HFF-Myc (cell line): ENCODE data around the gene DRGX.

Source experiments
- DNase-seq: peaks from one replicate; pipeline ENCODE4 v3.0.0-alpha.2; 2011; ENCODE audit warnings: low read depth; ENCODE audit errors: extremely low read depth
- H3K4me3 ChIP-seq: replicated peaks from 2 replicates; pipeline ENCODE4 v1.5.1; 2011; ENCODE audit warnings: low read depth, mild to moderate bottlenecking, control low read depth, low read length
- CTCF ChIP-seq: IDR thresholded peaks from 2 replicates; pipeline ENCODE4 v1.5.1; 2012; ENCODE audit warnings: mild to moderate bottlenecking, low read depth, low read length, control low read depth; ENCODE audit errors: missing control alignments

DRGX gene

GRCh38 chr10:49367600-49367999, 28.3 kb downstream of the DRGX start:
- DNase-seq: no peak
- no peak for TF ChIP-seq CTCF
- no peak overlapping the region for H3K4me3 ChIP-seq

GRCh38 chr10:49366460-49366859, 29.4 kb downstream of the DRGX start:
- TF ChIP-seq CTCF: no peak
- H3K4me3 ChIP-seq: no peak overlapping the region
- no peak for DNase-seq

GRCh38 chr10:49365675-49366415, 30.0 kb downstream of the DRGX start:
- no peak for DNase-seq
- H3K4me3 ChIP-seq: no peak overlapping the region
- no peak for TF ChIP-seq CTCF

DNA sequence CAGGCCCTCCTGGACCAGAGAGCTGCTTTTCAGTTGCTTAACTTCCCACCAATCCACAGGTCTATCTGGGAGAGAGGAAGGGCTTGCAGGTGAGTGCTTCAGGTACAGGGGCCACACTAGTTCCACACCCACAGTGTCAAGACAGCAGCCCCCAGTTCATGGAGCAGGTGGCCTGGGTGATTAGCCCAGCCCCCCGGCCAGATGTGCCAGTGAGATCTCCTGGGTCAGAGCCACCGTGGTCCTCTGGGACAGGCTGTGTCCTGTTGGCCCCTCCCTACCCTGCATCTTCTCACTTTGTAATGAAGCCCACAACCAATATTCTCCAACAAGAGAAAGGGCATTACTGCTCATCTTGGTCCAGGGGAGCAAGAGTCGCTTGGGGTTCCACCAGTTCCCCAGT, 30.6 kb downstream of the DRGX start:
- TF ChIP-seq CTCF: no peak
- no peak for DNase-seq
- H3K4me3 ChIP-seq: no peak overlapping the region

- no peak for DNase-seq
- no peak for TF ChIP-seq CTCF
Observed at GRCh38 chr10:49364747-49365146, 31.1 kb downstream of the DRGX start.

DNA sequence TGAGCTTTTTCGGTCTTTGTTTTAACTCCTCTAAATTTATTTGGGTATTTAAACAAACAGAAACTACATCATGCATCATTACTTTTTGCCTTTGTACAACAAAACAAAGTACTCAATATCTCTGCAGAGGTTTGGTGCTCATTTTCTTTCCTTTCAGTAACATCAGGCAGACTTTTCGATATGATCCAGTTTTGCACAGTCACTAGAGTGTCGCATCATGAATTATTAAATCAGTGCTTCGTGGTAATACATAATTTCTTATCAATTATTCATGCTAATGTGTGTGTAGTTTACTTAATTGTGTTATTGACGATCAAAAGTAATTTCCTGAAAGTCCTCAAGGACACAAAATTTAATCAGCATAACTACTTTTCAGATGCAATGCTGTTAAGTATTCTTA, 31.8 kb downstream of the DRGX start:
- no peak for DNase-seq
- TF ChIP-seq CTCF: no peak
- H3K4me3 ChIP-seq: no peak overlapping the region

More at GRCh38 chr10:49364747-49365146, 31.1 kb downstream of the DRGX start:
- H3K4me3 ChIP-seq: no peak overlapping the region
